ENCODE results near the gene SMYD3. TPM values are rescaled to one million over a fixed set of nuclear protein-coding genes. Genes with fewer than 3 reads are reported as not detected.

Gene SMYD3
- total and polyA plus RNA-seq, 9 of the 15 experiments (the other 6 are each of a cell fraction or from before 2014, with no cell fraction given), result 128 to 440 (median 197) TPM

- TF ChIP-seq ZBTB9 (CRISPR knock-in tag; IDR thresholded peaks at IDR 0.05) (0 out of 2 replicates have a peak, but pooled peaks have one; percentile 23), PURB (CRISPR knock-in tag; IDR thresholded peaks at IDR 0.05; ENCODE audit: low read depth) (no peak), SRSF9 (IDR thresholded peaks at IDR 0.05; ENCODE audit: borderline replicate concordance, low read depth, low read length) (no peak), ZNF121 (CRISPR knock-in tag; conservative IDR thresholded peaks at IDR 0.05) (no peak), WHSC1 (IDR thresholded peaks at IDR 0.05; ENCODE audit: low read length) (no peak), C11orf30 (IDR thresholded peaks at IDR 0.05; ENCODE audit: low read depth) (peak; percentile 78), MAFK (IDR thresholded peaks at IDR 0.05; ENCODE audit: low read length) (peak; percentile 66), ZBED1 (IDR thresholded peaks at IDR 0.05) (no peak), CEBPZ (IDR thresholded peaks at IDR 0.05; ENCODE audit: borderline replicate concordance, low read depth, low read length) (no peak), EP400 (IDR thresholded peaks at IDR 0.05) (peak; percentile 14; the same call in 1 of the 2 replicates), RAD21 (CRISPR knock-in tag; conservative IDR thresholded peaks at IDR 0.05 in 1 of 2, IDR thresholded peaks at IDR 0.05 in 1 of 2) (peak in 1 of 2 experiments; percentile 7; a peak in 1 of 4 replicates), MBD1 (CRISPR knock-in tag; IDR thresholded peaks at IDR 0.05) (no peak), ZEB2 (IDR thresholded peaks at IDR 0.05) (no peak), NCOA4 (IDR thresholded peaks at IDR 0.05; ENCODE audit: partially characterized antibody) (no peak), CREB3 (tag; conservative IDR thresholded peaks at IDR 0.05; ENCODE audit: low read depth) (peak; percentile 71; the same call in 1 of the 2 replicates), E2F3 (CRISPR knock-in tag; IDR thresholded peaks at IDR 0.05) (0 out of 2 replicates have a peak, but pooled peaks have one; percentile 45), SNAPC5 (CRISPR knock-in tag; IDR thresholded peaks at IDR 0.05) (no peak), MAFG (tag; conservative IDR thresholded peaks at IDR 0.05) (peak; percentile 79)
Observed at GRCh38 chr1:246111570-246111969, 395.5 kb downstream of the SMYD3 start (continued).

Measured in K562 (cell line).